Measurements from ENCODE around the gene TLR7. TPM values are rescaled to one million over a fixed set of nuclear protein-coding genes. Genes with fewer than 3 reads are reported as not detected.

TLR7 gene
- total RNA-seq, 1 experiment from 2014 or later, result not detected

DNA sequence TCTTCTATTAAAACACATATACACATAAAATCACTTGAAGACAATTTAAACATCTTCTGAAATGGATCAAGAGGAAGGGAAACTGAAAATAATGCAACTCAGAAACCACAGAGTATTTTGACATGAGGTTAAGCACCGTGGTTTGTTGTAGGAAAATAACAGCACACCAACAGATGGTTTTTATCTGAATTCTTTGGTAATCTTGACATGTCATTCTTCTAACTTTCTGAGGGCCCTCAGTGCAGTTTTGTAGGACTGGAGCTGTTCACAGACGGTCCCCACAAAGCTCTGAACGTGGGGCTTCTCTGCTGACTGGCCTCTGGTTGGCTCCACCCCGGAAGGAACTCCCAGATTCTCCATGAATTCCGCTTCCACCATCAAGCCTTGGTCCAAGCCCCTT, 23.6 kb downstream of the TLR7 start:
- DNase-seq (ENCODE audit: low read depth, low spot score), result no peak
- no peaks in the 10 kb centered on the region for H3K27me3 ChIP-seq (ENCODE audit: control insufficient read depth, insufficient read depth, low read length)
- H3K27ac ChIP-seq (ENCODE audit: low read length), result no peak overlapping the region
- no peak for TF ChIP-seq POLR2AphosphoS5 (IDR thresholded peaks at IDR 0.05; ENCODE audit: low read depth, low read length)
- no peak for TF ChIP-seq TCF7L2 (IDR thresholded peaks at IDR 0.05; ENCODE audit: low read depth, low read length)
- no peak for TF ChIP-seq SIN3A (IDR thresholded peaks at IDR 0.05; ENCODE audit: borderline replicate concordance, insufficient read depth, low read depth, low read length)
- TF ChIP-seq, protein P1, sequence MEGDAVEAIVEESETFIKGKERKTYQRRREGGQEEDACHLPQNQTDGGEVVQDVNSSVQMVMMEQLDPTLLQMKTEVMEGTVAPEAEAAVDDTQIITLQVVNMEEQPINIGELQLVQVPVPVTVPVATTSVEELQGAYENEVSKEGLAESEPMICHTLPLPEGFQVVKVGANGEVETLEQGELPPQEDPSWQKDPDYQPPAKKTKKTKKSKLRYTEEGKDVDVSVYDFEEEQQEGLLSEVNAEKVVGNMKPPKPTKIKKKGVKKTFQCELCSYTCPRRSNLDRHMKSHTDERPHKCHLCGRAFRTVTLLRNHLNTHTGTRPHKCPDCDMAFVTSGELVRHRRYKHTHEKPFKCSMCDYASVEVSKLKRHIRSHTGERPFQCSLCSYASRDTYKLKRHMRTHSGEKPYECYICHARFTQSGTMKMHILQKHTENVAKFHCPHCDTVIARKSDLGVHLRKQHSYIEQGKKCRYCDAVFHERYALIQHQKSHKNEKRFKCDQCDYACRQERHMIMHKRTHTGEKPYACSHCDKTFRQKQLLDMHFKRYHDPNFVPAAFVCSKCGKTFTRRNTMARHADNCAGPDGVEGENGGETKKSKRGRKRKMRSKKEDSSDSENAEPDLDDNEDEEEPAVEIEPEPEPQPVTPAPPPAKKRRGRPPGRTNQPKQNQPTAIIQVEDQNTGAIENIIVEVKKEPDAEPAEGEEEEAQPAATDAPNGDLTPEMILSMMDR (IDR thresholded peaks at IDR 0.05), result no peak
- TF ChIP-seq, protein P2, sequence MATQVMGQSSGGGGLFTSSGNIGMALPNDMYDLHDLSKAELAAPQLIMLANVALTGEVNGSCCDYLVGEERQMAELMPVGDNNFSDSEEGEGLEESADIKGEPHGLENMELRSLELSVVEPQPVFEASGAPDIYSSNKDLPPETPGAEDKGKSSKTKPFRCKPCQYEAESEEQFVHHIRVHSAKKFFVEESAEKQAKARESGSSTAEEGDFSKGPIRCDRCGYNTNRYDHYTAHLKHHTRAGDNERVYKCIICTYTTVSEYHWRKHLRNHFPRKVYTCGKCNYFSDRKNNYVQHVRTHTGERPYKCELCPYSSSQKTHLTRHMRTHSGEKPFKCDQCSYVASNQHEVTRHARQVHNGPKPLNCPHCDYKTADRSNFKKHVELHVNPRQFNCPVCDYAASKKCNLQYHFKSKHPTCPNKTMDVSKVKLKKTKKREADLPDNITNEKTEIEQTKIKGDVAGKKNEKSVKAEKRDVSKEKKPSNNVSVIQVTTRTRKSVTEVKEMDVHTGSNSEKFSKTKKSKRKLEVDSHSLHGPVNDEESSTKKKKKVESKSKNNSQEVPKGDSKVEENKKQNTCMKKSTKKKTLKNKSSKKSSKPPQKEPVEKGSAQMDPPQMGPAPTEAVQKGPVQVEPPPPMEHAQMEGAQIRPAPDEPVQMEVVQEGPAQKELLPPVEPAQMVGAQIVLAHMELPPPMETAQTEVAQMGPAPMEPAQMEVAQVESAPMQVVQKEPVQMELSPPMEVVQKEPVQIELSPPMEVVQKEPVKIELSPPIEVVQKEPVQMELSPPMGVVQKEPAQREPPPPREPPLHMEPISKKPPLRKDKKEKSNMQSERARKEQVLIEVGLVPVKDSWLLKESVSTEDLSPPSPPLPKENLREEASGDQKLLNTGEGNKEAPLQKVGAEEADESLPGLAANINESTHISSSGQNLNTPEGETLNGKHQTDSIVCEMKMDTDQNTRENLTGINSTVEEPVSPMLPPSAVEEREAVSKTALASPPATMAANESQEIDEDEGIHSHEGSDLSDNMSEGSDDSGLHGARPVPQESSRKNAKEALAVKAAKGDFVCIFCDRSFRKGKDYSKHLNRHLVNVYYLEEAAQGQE (IDR thresholded peaks at IDR 0.05; ENCODE audit: insufficient read depth in 1 of 2, low read depth in 2 of 2, low read length in 1 of 2), result no peak
- ChIA-PET POLR2A (no interaction called here), CTCF (no interaction called here)
- no peaks in the 10 kb centered on the region for H3K36me3 ChIP-seq (ENCODE audit: control insufficient read depth, insufficient read depth, low read length)
- H3K4me1 ChIP-seq (ENCODE audit: control insufficient read depth, insufficient read depth, low read length), result no peaks in the 10 kb centered on the region
- in situ Hi-C loops (cut with HindIII; ENCODE audit: low pct_unique_long_range_greater_than_20kb, low sequenced_read_pairs) (no loop called here), intact Hi-C loops (cut with micrococcal nuclease; ENCODE audit: unreplicated experiment) (no loop called here)
- no peaks in the 10 kb centered on the region for H3K9me3 ChIP-seq (ENCODE audit: control insufficient read depth, insufficient read depth, low read depth, low read length)
- H3K4me3 ChIP-seq (ENCODE audit: low read depth in 2 of 2, low read length in 2 of 2), result no peak overlapping the region
- no peak for ATAC-seq
- BruUV-seq (replicated peaks), result no TSS peak

DNA sequence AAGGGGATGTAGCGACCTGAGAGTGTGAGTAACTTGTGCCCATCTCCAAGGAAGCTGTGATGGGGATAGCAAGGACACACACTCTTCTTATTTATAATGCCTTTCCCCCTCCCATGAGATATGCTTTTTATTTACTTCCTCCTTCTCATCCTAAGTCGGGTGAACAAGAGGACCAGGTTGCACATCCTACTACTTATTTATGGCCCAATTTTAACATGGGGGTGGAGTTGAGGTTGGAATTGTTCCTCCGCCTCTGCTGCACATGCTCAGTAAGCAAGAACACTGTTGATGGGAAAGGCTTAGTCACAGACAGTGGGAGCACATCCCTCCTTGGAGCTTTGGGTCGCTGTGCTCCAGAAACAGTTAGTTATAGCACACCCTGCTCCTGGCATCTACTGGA, 24.3 kb downstream of the TLR7 start:
- H3K36me3 ChIP-seq (ENCODE audit: control insufficient read depth, insufficient read depth, low read length), result no peaks in the 10 kb centered on the region
- TF ChIP-seq, protein P2 (IDR thresholded peaks at IDR 0.05; ENCODE audit: insufficient read depth in 1 of 2, low read depth in 2 of 2, low read length in 1 of 2), result no peak
- BruUV-seq (replicated peaks), result no TSS peak

More for the DNA sequence above, 24.3 kb downstream of the TLR7 start:
- no peak overlapping the region for H3K4me3 ChIP-seq (ENCODE audit: low read depth in 2 of 2, low read length in 2 of 2)
- ChIA-PET CTCF (no interaction called here), POLR2A (no interaction called here)
- ATAC-seq (no peak), DNase-seq (ENCODE audit: low read depth, low spot score) (no peak)
- H3K9me3 ChIP-seq (ENCODE audit: control insufficient read depth, insufficient read depth, low read depth, low read length), result no peaks in the 10 kb centered on the region
- intact Hi-C loops (cut with micrococcal nuclease; ENCODE audit: unreplicated experiment), result no loop called here
- H3K27ac ChIP-seq (ENCODE audit: low read length), result no peak overlapping the region
- no peaks in the 10 kb centered on the region for H3K27me3 ChIP-seq (ENCODE audit: control insufficient read depth, insufficient read depth, low read length)
- no peaks in the 10 kb centered on the region for H3K4me1 ChIP-seq (ENCODE audit: control insufficient read depth, insufficient read depth, low read length)
- in situ Hi-C loops (cut with HindIII; ENCODE audit: low pct_unique_long_range_greater_than_20kb, low sequenced_read_pairs), result no loop called here
